Lower leg skin (tissue), 3 donors: ENCODE data around the gene SLC25A13.

Source experiments
- POLR2A ChIP-seq, 2 donors: fragments of 450-650 bp; IDR thresholded peaks; one replicate each; pipeline ENCODE4 v1.6.1; 2016 to 2017; ENCODE audit warnings: antibody characterized with exemption in 2 of 2, mild to moderate bottlenecking in 1 of 2, moderate library complexity in 1 of 2
- TF ChIP-seq, protein P1 (sequence below), 3 donors: fragments of 450-650 bp; IDR thresholded peaks; one replicate each; pipeline ENCODE4 v1.5.1; 2016; ENCODE audit warnings: antibody characterized with exemption in 3 of 3, mild to moderate bottlenecking in 3 of 3, moderate library complexity in 2 of 3

GRCh38 chr7:96241855-96242254, 80.0 kb downstream of the SLC25A13 start:
- TF ChIP-seq, protein P1, sequence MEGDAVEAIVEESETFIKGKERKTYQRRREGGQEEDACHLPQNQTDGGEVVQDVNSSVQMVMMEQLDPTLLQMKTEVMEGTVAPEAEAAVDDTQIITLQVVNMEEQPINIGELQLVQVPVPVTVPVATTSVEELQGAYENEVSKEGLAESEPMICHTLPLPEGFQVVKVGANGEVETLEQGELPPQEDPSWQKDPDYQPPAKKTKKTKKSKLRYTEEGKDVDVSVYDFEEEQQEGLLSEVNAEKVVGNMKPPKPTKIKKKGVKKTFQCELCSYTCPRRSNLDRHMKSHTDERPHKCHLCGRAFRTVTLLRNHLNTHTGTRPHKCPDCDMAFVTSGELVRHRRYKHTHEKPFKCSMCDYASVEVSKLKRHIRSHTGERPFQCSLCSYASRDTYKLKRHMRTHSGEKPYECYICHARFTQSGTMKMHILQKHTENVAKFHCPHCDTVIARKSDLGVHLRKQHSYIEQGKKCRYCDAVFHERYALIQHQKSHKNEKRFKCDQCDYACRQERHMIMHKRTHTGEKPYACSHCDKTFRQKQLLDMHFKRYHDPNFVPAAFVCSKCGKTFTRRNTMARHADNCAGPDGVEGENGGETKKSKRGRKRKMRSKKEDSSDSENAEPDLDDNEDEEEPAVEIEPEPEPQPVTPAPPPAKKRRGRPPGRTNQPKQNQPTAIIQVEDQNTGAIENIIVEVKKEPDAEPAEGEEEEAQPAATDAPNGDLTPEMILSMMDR (IDR thresholded peaks at IDR 0.05), result no peak
- TF ChIP-seq POLR2A (IDR thresholded peaks at IDR 0.05), result no peak
